Endometrial microvascular endothelial cells (primary cell): Measurements from ENCODE around the gene PTMA. TPM values are rescaled to one million over a fixed set of nuclear protein-coding genes. Genes with fewer than 3 reads are reported as not detected.

ENCODE experiments used
- in situ Hi-C: cut with HindIII; loops from 2 replicates; pipeline ENCODE4 v1.10.0; 2017; ENCODE audit warnings: low sequenced_read_pairs, low pct_unique_long_range_greater_than_20kb; ENCODE audit errors: inconsistent ontology term
- total RNA-seq: library from RNA; depleted of rRNA; stranded (reverse); fragments of >200 nt; gene quantifications from one replicate; pipeline ENCODE4 v1.2.3, GENCODE V29; 2015; ENCODE audit errors: inconsistent ontology term

Gene PTMA
- total RNA-seq, 1 donor from 2014 or later: 949 TPM

- in situ Hi-C loops: no loop called here
These were observed 19.6 kb upstream of the PTMA start for GRCh38 chr2:231688719-231689118.

GRCh38 chr2:231689124-231689893, 19.0 kb upstream of the PTMA start:
- in situ Hi-C loops: no loop called here

GRCh38 chr2:231691251-231691772, 17.0 kb upstream of the PTMA start:
- in situ Hi-C loops: no loop called here

- in situ Hi-C loops: no loop called here
These were observed 15.5 kb upstream of the PTMA start for GRCh38 chr2:231692847-231693246.

GRCh38 chr2:231693956-231694355, 14.4 kb upstream of the PTMA start:
- in situ Hi-C loops: no loop called here

GRCh38 chr2:231696004-231696367, 12.3 kb upstream of the PTMA start:
- in situ Hi-C loops: no loop called here

- in situ Hi-C loops: no loop called here
These were observed 9.3 kb upstream of the PTMA start for GRCh38 chr2:231699006-231699405.

GRCh38 chr2:231701456-231702373, 6.6 kb upstream of the PTMA start:
- in situ Hi-C loops: no loop called here

- in situ Hi-C loops: no loop called here
These were observed 4.3 kb upstream of the PTMA start for GRCh38 chr2:231704017-231704416.

GRCh38 chr2:231706731-231707624, 1.3 kb upstream of the PTMA start:
- in situ Hi-C loops: no loop called here

GRCh38 chr2:231707625-231707926, 749 bp upstream of the PTMA start:
- in situ Hi-C loops: no loop called here

GRCh38 chr2:231708773-231709635, 679 bp downstream of the PTMA start:
- in situ Hi-C loops: no loop called here

- in situ Hi-C loops: no loop called here
These were observed 1.3 kb downstream of the PTMA start for GRCh38 chr2:231709636-231709980.

- in situ Hi-C loops: no loop called here
These were observed 1.9 kb downstream of the PTMA start for GRCh38 chr2:231709981-231710798.

GRCh38 chr2:231710799-231711676, 2.7 kb downstream of the PTMA start:
- in situ Hi-C loops: no loop called here

- in situ Hi-C loops: no loop called here
These were observed 3.5 kb downstream of the PTMA start for GRCh38 chr2:231711677-231712450.
